GM19397 (cell line): ENCODE data around the gene TTN.

Experiments
- ATAC-seq: cut with Tn5 transposase; IDR thresholded peaks from one replicate; pipeline ENCODE4 v1.9.1; 2021; ENCODE audit warnings: mild to moderate bottlenecking, moderate library complexity; ENCODE audit not compliant: unreplicated experiment

Gene TTN

DNA sequence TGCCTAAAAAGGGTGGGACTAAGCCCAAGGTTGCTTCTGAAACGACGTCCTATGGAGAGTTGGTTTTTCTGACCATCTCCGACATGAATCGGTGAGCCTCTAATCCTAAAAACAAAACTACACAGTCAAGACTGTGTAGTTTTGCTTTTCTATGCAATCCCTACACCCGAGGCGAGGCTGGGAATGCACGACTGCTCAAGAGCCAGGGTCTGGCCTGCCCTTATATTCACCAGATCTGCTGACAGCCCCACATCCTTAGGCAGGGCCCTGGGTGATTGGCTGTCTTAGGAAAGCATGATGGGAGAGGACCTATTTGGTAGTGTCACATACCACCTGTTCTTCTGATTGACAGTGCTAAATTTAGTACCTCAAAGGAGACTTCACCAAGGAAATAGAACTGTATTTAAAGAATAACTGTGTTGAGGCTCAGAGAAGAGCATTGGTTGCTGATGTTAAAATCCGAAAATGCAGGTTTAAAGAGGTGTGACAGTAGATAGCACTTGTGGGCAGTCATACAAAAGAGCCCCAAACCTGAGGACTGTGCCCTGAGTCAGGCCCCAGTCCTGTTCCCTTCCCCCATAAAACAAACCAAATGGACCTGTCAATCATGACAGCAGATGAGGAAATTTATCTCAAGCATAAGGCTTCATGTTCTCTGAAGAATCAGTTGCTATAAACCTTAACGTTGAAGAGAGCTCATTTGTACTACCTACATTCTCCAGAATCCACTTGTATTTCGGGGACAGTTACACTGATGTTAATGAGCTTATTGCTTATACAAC lies at the start of gene TTN:
TTN (minus strand) TSS at position 197 of the 782 bp plus-strand sequence. CDS start 2,781 bp downstream, outside the sequence.
- ATAC-seq, result no peak

DNA sequence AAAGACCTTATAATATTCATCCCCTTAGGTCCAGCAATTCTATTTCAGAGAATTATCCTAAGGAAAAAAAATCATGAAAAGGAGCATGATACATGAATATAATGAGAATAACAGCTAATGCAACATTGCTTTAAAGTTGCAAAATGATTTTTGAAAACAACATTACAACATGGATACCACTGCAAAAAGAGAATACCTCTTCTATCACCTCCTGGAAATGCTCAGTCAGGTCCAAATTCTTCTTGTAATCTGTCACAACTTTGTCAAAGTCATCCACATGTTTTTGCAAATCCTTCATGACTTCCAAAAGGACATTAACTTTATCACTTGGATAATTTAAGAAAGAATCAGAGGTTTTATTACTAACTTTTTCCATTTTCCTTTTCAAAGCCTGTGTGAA lies 47.9 kb upstream of the TTN start:
- no peak for ATAC-seq

DNA sequence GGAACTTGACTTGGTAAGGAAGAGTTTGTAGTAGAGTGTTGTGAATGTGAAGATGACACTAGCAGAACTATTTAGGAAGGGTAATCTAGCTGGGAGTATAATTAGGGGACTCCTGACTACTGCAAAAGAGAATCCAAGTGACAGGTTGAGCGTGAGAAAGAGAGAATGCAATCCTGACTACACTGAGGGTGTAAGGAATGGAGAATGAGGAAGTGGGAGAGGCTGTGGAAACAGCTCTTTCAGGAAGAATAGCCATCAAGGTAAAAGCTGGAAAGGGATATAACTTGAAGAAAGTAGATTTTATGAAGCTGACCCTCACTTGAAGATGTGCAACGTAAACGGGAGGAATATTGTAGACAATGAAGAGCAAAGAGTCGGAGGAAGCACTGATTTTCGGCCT lies 41.1 kb upstream of the TTN start:
- ATAC-seq, result no peak

DNA sequence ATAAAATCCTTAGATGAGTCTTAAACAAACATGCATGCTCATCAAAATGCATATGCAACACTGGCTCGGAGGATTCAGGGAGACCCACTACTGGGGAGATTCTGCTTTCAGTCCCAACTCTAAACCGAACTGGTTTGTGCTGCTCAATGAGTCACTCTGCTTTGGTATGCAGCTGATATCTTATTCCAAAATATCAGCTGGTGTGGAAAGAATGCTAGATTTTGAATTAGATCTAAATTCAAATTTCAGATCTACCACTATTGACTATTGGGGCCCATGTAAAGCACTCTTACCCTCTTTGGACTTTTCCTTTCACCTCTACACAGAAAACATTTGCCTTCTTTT lies 39.2 kb upstream of the TTN start:
- no peak for ATAC-seq

- ATAC-seq, result no peak
Observed at GRCh38 chr2:178845566-178846457, 38.6 kb upstream of the TTN start.

DNA sequence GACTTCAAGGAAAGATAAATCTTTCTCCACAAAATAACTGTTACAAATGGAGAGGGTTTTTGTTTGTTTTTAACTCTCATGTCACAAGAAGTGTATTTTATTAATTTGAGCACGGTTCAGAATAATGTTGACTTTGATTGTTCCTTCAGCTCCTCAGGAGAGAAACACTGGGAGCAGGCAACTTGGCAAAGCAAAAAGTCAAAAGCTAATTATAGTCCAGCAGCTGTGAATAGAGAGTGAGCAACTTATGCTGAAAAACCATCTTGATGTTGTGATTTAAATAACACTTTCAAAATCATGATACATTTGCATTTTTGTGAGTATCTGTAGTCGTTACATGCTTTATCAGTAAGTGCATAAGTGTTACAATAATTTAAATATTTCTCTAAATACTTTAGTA lies 37.5 kb upstream of the TTN start:
- no peak for ATAC-seq

DNA sequence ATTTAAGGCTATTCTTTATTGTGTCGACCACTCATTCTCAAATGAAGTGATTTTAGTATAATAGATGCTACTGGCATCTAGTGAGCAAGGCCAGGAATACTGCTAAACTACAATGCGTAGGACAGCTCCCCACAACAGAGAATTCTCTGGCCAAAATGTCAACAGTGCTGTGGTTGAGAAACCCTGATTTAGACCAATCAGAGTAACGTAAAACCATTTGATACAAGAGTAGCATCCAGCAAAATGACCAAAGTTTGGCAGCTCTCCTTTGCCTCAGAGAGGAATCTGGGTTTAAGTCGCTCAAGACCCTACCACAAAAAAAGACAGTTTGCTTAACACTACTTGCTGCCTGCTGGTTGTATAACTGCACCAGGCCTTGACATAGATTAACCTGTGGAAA lies 37.0 kb upstream of the TTN start:
- no peak for ATAC-seq

GRCh38 chr2:178843697-178844096 lies 36.5 kb upstream of the TTN start:
- ATAC-seq, result no peak

- no peak for ATAC-seq
Observed at GRCh38 chr2:178836807-178837206, 29.6 kb upstream of the TTN start.

GRCh38 chr2:178834086-178834485 lies 26.9 kb upstream of the TTN start:
- no peak for ATAC-seq

GRCh38 chr2:178833382-178833781 lies 26.2 kb upstream of the TTN start:
- ATAC-seq, result no peak

- no peak for ATAC-seq
Observed at GRCh38 chr2:178830451-178830850, 23.2 kb upstream of the TTN start.

- no peak for ATAC-seq
Observed at GRCh38 chr2:178829981-178830380, 22.8 kb upstream of the TTN start.

DNA sequence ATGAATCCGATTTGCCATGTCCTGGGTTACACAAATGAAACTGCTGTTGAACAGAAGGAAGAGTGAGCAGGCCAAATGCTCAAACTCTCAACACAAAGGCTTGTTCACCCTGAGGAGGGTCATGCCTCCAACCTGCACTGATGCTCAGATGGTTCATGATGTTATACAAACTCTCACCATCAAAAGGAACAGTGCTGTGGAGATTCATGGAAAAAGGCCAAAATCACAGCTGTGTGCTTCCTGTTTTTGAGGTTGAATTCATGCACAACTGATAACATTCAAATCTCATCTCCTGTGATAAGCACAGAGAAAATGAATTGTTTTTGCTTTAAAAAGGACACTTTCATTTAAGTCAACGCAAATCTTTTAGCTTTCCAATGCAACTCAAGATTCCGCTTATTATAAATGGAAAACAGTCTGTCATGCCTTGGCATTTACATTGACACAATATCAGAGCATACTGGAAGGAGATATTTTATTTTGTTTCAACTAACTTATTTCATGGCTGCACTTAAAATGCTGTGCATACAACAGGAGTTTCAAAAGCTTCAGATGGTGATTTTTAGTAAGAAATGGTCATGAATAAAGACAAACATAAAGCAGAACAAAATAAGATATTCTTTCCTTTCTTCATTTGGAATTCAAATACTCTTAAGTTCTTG lies 22.2 kb upstream of the TTN start:
- no peak for ATAC-seq

GRCh38 chr2:178828486-178828881 lies 21.3 kb upstream of the TTN start:
- no peak for ATAC-seq

GRCh38 chr2:178827739-178828485 lies 20.7 kb upstream of the TTN start:
- no peak for ATAC-seq

DNA sequence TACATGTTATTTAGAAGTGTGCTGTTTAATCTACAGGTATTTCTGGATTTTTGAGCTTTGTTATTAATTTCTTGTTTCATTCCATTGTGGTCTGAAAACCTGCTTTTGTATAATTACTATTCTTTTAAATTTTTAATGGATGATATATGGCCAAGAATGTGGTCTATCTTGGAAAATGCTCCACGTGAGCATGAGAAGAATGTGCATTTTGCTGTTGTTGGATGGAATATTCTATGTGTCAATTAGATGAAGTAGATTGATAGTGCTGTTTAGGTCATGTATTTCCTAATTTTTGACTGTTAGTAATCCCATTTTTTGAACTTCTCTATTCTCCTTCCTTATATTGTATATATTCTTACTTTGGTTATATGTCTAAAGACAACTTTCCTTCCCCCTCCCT lies 19.9 kb upstream of the TTN start:
- no peak for ATAC-seq

DNA sequence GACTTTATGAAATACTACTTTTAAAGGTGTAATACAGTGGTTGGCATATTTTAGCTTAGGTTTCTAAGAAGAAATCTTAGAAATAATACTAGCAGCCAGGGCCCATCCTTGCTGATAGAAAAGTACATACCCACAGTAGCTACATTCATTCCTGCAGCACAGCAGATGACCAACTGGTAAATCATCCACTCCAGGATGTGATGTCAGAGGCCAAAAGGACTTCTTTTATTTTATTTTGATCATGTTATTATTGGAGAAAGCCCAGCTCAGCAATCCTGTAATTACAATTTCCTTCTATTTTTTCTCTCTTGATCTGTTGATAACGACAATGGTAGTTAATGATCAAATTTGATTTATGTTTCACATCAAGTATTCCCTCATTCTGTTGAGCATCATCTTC lies 18.0 kb upstream of the TTN start:
- no peak for ATAC-seq

DNA sequence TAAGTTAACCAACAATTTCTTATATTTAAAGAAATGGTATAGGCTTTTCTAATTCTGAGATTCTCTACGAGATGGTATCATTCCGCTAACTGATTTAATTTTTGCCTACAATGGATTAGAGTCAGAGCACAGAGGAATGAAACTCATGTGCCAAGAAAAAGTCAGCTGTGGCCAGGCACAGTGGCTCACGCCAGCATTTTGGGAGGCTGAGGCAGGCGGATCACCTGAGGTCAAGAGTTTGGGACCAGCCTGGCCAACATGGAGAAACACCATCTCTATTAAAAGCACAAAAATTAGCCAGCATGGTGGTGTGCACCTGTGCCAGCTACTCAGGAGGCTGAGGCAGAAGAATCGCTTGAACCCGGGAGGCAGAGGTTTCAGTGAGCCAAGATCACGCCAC lies 17.0 kb upstream of the TTN start:
- ATAC-seq, result no peak

DNA sequence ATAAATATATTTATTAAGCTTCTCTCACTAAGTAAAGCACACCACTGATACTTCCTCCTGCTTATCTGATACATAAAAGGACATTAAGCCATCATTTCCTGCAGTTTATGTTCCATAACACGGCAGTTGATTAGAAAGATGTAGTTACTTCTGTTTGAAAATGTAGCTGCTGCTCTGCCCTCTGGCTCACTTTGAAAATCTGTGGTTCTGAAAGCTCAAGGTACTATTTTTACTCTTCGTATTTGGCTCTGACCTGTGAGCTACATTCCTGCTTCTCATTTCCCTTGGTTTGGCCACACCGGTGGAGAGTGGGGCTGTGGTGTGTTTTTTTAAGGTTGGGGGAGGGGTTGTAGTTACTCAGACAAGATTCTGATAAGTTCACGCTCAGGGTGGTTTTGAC lies 12.8 kb upstream of the TTN start:
- ATAC-seq, result peak; percentile 87
